ENCODE data around the gene MRAP. TPM values are rescaled to one million over a fixed set of nuclear protein-coding genes. Genes with fewer than 3 reads are reported as not detected.
"Not testable (repeated sequence)": the region's sequence is repeated elsewhere in the genome, so short reads cannot be mapped to it uniquely, and the experiment has no call there.

Gene MRAP
- total RNA-seq, 2 donors from 2014 or later: not detected

- Histone ChIP-seq H3K4me3 (no peak overlapping the region), H3K36me3 (no peaks in the 10 kb centered on the region), H3K4me1 (no peaks in the 10 kb centered on the region), H3K27me3 (no peaks in the 10 kb centered on the region), H3K9me3 (no peaks in the 10 kb centered on the region), H3K27ac (no peak overlapping the region), H3K9ac (ENCODE audit: low read depth in 2 of 2, low read length in 2 of 2) (no peak overlapping the region)
- DNase-seq: peak; percentile 14
- intact Hi-C loops (cut with DNase I): no loop called here
- no peak for TF ChIP-seq CTCF (IDR thresholded peaks at IDR 0.05)
Observed at GRCh38 chr21:32306021-32306780, 7.5 kb downstream of the MRAP start.

GRCh38 chr21:32307706-32308105 is 9.1 kb downstream of the MRAP start:
- no peak for TF ChIP-seq CTCF (IDR thresholded peaks at IDR 0.05)

GRCh38 chr21:32308696-32309095 is 10.0 kb downstream of the MRAP start:
- Histone ChIP-seq H3K27ac (no peak overlapping the region), H3K9me3 (no peaks in the 10 kb centered on the region), H3K36me3 (no peaks in the 10 kb centered on the region), H3K4me1 (no peaks in the 10 kb centered on the region), H3K9ac (ENCODE audit: low read depth in 2 of 2, low read length in 2 of 2) (no peak overlapping the region), H3K27me3 (no peaks in the 10 kb centered on the region), H3K4me3 (no peak overlapping the region)
- intact Hi-C loops (cut with DNase I): no loop called here
- no peak for DNase-seq
- no peak for TF ChIP-seq CTCF (IDR thresholded peaks at IDR 0.05)

More at GRCh38 chr21:32307706-32308105, 9.1 kb downstream of the MRAP start:
- DNase-seq: peak; percentile 8
- Histone ChIP-seq H3K9ac (ENCODE audit: low read depth in 2 of 2, low read length in 2 of 2) (no peak overlapping the region), H3K27me3 (no peaks in the 10 kb centered on the region), H3K36me3 (no peaks in the 10 kb centered on the region), H3K4me1 (no peaks in the 10 kb centered on the region), H3K27ac (no peak overlapping the region), H3K4me3 (no peak overlapping the region), H3K9me3 (no peaks in the 10 kb centered on the region)
- intact Hi-C loops (cut with DNase I): no loop called here

GRCh38 chr21:32309906-32310460 is 11.3 kb downstream of the MRAP start:
- DNase-seq: no peak
- Histone ChIP-seq H3K27ac (no peak overlapping the region), H3K4me3 (no peak overlapping the region), H3K9me3 (no peaks in the 10 kb centered on the region), H3K4me1 (no peaks in the 10 kb centered on the region), H3K36me3 (no peaks in the 10 kb centered on the region), H3K27me3 (no peaks in the 10 kb centered on the region), H3K9ac (ENCODE audit: low read depth in 2 of 2, low read length in 2 of 2) (no peak overlapping the region)
- intact Hi-C loops (cut with DNase I): no loop called here
- TF ChIP-seq CTCF (IDR thresholded peaks at IDR 0.05): no peak

- H3K27me3 ChIP-seq; H3K4me3 ChIP-seq; H3K9me3 ChIP-seq; H3K9ac ChIP-seq (ENCODE audit: low read depth in 2 of 2, low read length in 2 of 2); H3K4me1 ChIP-seq; intact Hi-C loops (cut with DNase I); H3K36me3 ChIP-seq; H3K27ac ChIP-seq: not testable (repeated sequence)
- DNase-seq: peak; percentile 2
Observed at GRCh38 chr21:32310976-32311375, 12.3 kb downstream of the MRAP start.

- H3K27ac ChIP-seq: no peak overlapping the region
- no peaks in the 10 kb centered on the region for H3K36me3 ChIP-seq
- no peaks in the 10 kb centered on the region for H3K9me3 ChIP-seq
- H3K4me3 ChIP-seq: no peak overlapping the region
- no peaks in the 10 kb centered on the region for H3K4me1 ChIP-seq
- intact Hi-C loops (cut with DNase I): no loop called here
- no peaks in the 10 kb centered on the region for H3K27me3 ChIP-seq
- TF ChIP-seq CTCF (IDR thresholded peaks at IDR 0.05): no peak
- H3K9ac ChIP-seq (ENCODE audit: low read depth in 2 of 2, low read length in 2 of 2): no peak overlapping the region
- peak; percentile 13 for DNase-seq
Observed at GRCh38 chr21:32311621-32312020, 13.0 kb downstream of the MRAP start.
